GM19238 (cell line): ENCODE measurements around the gene HABP2.

Experiments
- DNase-seq: peaks from one replicate; pipeline ENCODE4 v3.0.0; 2011; ENCODE audit warnings: low spot score; ENCODE audit not compliant: insufficient read length

Gene HABP2

GRCh38 chr10:113628607-113629153 lies 75.8 kb downstream of the HABP2 start:
- DNase-seq = no peak

- no peak for DNase-seq
Measured at GRCh38 chr10:113630929-113631533, 78.2 kb downstream of the HABP2 start.

- no peak for DNase-seq
Measured at GRCh38 chr10:113631684-113632367, 79.0 kb downstream of the HABP2 start.
